ENCODE measurements around the gene GGA2.
"Not testable (repeated sequence)": the region's sequence is repeated elsewhere in the genome, so short reads cannot be mapped to it uniquely, and the experiment has no call there.

Gene GGA2

GRCh38 chr16:23510164-23510914, at the start of gene GGA2:
TSS of gene GGA2 (minus strand) at chr16:23510494. CDS start at chr16:23510411, 83 bp downstream.
- DNase-seq = peak; percentile 64 to 93 (median 85)
- intact Hi-C loops (cut with DNase I) = no loop called here

GRCh38 chr16:23557779-23558702, 47.7 kb upstream of the GGA2 start:
- intact Hi-C loops (cut with DNase I) = loop anchor here (2.0 to 10.0 kb wide), 3 partner anchors 37 to 96 kb away; no protein-coding TSS in a partner anchor

GRCh38 chr16:23556881-23557778, 46.8 kb upstream of the GGA2 start, which contains the start of the genes EARS2 and UBFD1:
TSS of gene EARS2 (minus strand) at chr16:23557350. CDS start at chr16:23557343, 7 bp downstream.
TSS of gene UBFD1 (plus strand) at chr16:23557727. CDS start at chr16:23557743, 16 bp downstream.
- peak; percentile 92 to 98 (median 96) for DNase-seq
- intact Hi-C loops (cut with DNase I) = loop anchor here (5.0 to 10.0 kb wide), 2 partner anchors 52 to 95 kb away; no protein-coding TSS in a partner anchor

More at GRCh38 chr16:23557779-23558702, 47.7 kb upstream of the GGA2 start:
- peak in 22 of 42 donors; percentile 3 to 59 (median 21) for DNase-seq

GRCh38 chr16:23554536-23554935, 44.2 kb upstream of the GGA2 start:
- no peak for DNase-seq
- intact Hi-C loops (cut with DNase I) = loop anchor here (10.0 kb wide), 1 partner anchor 50 kb away; no protein-coding TSS in a partner anchor

GRCh38 chr16:23552161-23552560, 41.9 kb upstream of the GGA2 start:
- DNase-seq = no peak
- intact Hi-C loops (cut with DNase I) = loop anchor here (10.0 kb wide), 1 partner anchor 47 kb away; no protein-coding TSS in a partner anchor

GRCh38 chr16:23549938-23550337, 39.6 kb upstream of the GGA2 start:
- intact Hi-C loops (cut with DNase I) = loop anchor here (10.0 kb wide), 1 partner anchor 45 kb away; no protein-coding TSS in a partner anchor

GRCh38 chr16:23544436-23544835, 34.1 kb upstream of the GGA2 start:
- intact Hi-C loops (cut with DNase I) = no loop called here
- DNase-seq = no peak

More at GRCh38 chr16:23549938-23550337, 39.6 kb upstream of the GGA2 start:
- no peak for DNase-seq

GRCh38 chr16:23540817-23541178, 30.5 kb upstream of the GGA2 start:
- DNase-seq; intact Hi-C loops (cut with DNase I): not testable (repeated sequence)

GRCh38 chr16:23539984-23540816, 29.9 kb upstream of the GGA2 start:
- DNase-seq = no peak
- intact Hi-C loops (cut with DNase I) = no loop called here

- intact Hi-C loops (cut with DNase I) = no loop called here
- DNase-seq = no peak
Observed at GRCh38 chr16:23538919-23539278, 28.6 kb upstream of the GGA2 start.

GRCh38 chr16:23537390-23537789, 27.1 kb upstream of the GGA2 start:
- DNase-seq = no peak
- intact Hi-C loops (cut with DNase I) = no loop called here

- no peak for DNase-seq
- intact Hi-C loops (cut with DNase I) = no loop called here
Observed at GRCh38 chr16:23535901-23536300, 25.6 kb upstream of the GGA2 start.

GRCh38 chr16:23534868-23535860, 24.9 kb upstream of the GGA2 start:
- no peak for DNase-seq
- intact Hi-C loops (cut with DNase I) = no loop called here

- intact Hi-C loops (cut with DNase I) = no loop called here
- DNase-seq = no peak
Observed at GRCh38 chr16:23532448-23532847, 22.2 kb upstream of the GGA2 start.

- intact Hi-C loops (cut with DNase I) = no loop called here
- DNase-seq = no peak
Observed at GRCh38 chr16:23530062-23530461, 19.8 kb upstream of the GGA2 start.

GRCh38 chr16:23528644-23529310, 18.5 kb upstream of the GGA2 start:
- intact Hi-C loops (cut with DNase I) = no loop called here
- peak in 10 of 42 donors; percentile 7 to 49 (median 20) for DNase-seq

Data from head of caudate nucleus (tissue), 42 donors.